Caco-2 (cell line): Measurements from ENCODE around the gene MACROD2. TPM values are rescaled to one million over a fixed set of nuclear protein-coding genes. Genes with fewer than 3 reads are reported as not detected.

Experiments
- BruUV-seq: library from RNA; stranded (reverse); fragments of 400-500 nt; replicated peaks from 2 replicates; lab custom pipeline; 2021; lab: Mats Ljungman, UMichigan
- CTCF ChIA-PET: fragments of 300-600 bp; sonication (Branson Sonifier 250); formaldehyde crosslinking; loops from one replicate; lab custom pipeline; 2022; ENCODE audit warnings: antibody characterized with exemption; lab: Charles Lee
- POLR2A ChIA-PET: fragments of 300-600 bp; sonication (Branson Sonifier 250); formaldehyde crosslinking; loops from one replicate; lab custom pipeline; 2022; ENCODE audit warnings: antibody characterized with exemption; lab: Charles Lee
- DNase-seq, 2 experiments: peaks; one replicate each; pipeline versions ENCODE4 v3.0.0 to v3.0.0-alpha.2; 2020 to 2022
- H3K27me3 ChIP-seq: replicated peaks from 2 replicates; pipeline ENCODE4 v1.6.0; 2011; ENCODE audit warnings: low read length; ENCODE audit not compliant: control insufficient read depth, insufficient read depth
- H3K36me3 ChIP-seq: 2 replicates; pipeline ENCODE4 v1.5.1; 2011; ENCODE audit warnings: low read length; ENCODE audit not compliant: control insufficient read depth, insufficient read depth
- H3K4me1 ChIP-seq: fragments of 250-450 bp; sonication (Bioruptor Pico); 2 replicates; pipeline ENCODE4 v1.5.1; 2020; ENCODE audit warnings: mild to moderate bottlenecking
- H3K4me3 ChIP-seq: 2 replicates; pipeline ENCODE4 v1.5.1; 2011; ENCODE audit warnings: low read depth, mild to moderate bottlenecking, control low read depth, low read length
- H3K9me3 ChIP-seq: fragments of 250-450 bp; sonication (Bioruptor Pico); 2 replicates; pipeline ENCODE4 v1.5.1; 2020; ENCODE audit warnings: mild to moderate bottlenecking, moderate library complexity
- H3K27ac Mint-ChIP-seq: one replicate; pipeline ENCODE4 v1.8.0; 2022; ENCODE audit warnings: mixed read lengths; ENCODE audit not compliant: unreplicated experiment
- H3K27me3 Mint-ChIP-seq: one replicate; pipeline ENCODE4 v1.8.0; 2022; ENCODE audit warnings: mixed read lengths; ENCODE audit not compliant: insufficient read depth, unreplicated experiment
- H3K36me3 Mint-ChIP-seq: one replicate; pipeline ENCODE4 v1.8.0; 2022; ENCODE audit warnings: mild to moderate bottlenecking, mixed read lengths; ENCODE audit not compliant: insufficient read depth, unreplicated experiment
- H3K4me1 Mint-ChIP-seq: one replicate; pipeline ENCODE4 v1.8.0; 2022; ENCODE audit warnings: low read depth, mixed read lengths; ENCODE audit not compliant: unreplicated experiment
- H3K4me3 Mint-ChIP-seq: one replicate; pipeline ENCODE4 v1.8.0; 2022; ENCODE audit warnings: mild to moderate bottlenecking, moderate library complexity, mixed read lengths; ENCODE audit not compliant: unreplicated experiment
- H3K9me3 Mint-ChIP-seq: one replicate; pipeline ENCODE4 v1.8.0; 2022; ENCODE audit warnings: mixed read lengths; ENCODE audit not compliant: unreplicated experiment
- intact Hi-C: fragments of 100-400 bp; cut with micrococcal nuclease; formaldehyde crosslinking; loops from one replicate; pipeline ENCODE4 v1.10.0; 2022; ENCODE audit not compliant: unreplicated experiment
- total RNA-seq: library from RNA; stranded (reverse); gene quantifications from 2 replicates; pipeline ENCODE4 v1.2.3, GENCODE V29; 2022
- TF ChIP-seq, protein P1 (sequence below), 2 experiments: fragments of 200-600 bp in 1 of 2; IDR thresholded peaks; 1 replicate in 1 of 2; 2 replicates in 1 of 2; pipeline versions ENCODE4 v1.5.1 to v1.8.0; 2011 to 2022; ENCODE audit warnings: antibody characterized with exemption in 1 of 2, control low read depth in 1 of 2, inconsistent platforms in 1 of 2, low read depth in 1 of 2, low read length in 1 of 2, mild to moderate bottlenecking in 1 of 2, moderate library complexity in 1 of 2; ENCODE audit not compliant: insufficient read depth in 1 of 2, severe bottlenecking in 1 of 2, unreplicated experiment in 1 of 2

MACROD2 gene
- total RNA-seq, 1 experiment from 2014 or later: 6.4 TPM

DNA sequence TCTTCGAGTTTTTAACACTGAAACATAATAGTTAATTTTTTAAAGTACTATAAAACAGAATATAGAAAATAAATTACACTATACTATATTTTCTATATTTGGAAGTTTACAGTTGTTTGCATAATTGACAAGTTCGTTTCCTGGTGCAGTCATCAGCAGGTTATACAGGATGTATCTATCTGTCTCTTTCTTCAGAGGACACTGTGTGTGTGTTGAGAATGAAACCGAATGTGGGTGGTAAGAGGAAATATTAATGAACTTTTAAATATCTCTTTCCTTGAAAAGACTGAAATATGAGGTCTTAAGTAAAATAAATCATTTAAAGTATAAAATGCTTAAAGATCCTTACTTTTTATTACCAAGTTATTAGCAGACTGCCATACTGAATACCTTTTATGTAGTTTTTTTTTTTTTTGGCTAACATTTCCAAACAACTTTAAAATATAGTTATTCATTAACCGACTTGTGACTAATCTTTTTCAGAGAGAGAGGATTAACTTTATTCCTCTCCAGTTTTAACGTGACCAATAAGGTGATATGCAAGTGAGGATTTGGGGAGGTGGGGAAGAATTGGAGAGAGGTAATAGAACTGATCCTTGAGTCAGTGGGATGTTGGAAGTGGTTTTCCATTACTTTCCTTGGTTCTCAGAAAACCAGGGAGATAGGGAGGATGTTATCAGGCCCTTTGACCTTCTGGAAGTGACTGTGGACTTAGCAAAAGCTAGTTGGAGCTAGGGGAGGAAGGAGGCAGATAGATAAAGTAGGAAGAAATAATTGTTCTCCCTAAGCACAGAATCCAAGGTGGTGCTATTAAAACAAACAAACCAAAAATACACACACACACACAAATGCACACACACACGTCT is 722.1 kb downstream of the MACROD2 start:
- H3K4me1 Mint-ChIP-seq: peaks cover 31% of the 10 kb centered on the region
- peak in 1 of 2 experiments; percentile 35 for DNase-seq
- peak overlapping the region; percentile 88 for H3K27ac Mint-ChIP-seq
- peaks cover 8% of the 10 kb centered on the region for H3K36me3 Mint-ChIP-seq
- CTCF ChIA-PET: no interaction called here
- peak overlapping the region; percentile 52 for H3K4me3 Mint-ChIP-seq
- BruUV-seq: no TSS peak
- Histone ChIP-seq H3K27me3 (no peaks in the 10 kb centered on the region), H3K36me3 (no peaks in the 10 kb centered on the region), H3K9me3 (0 out of 2 replicates have a peak, but pooled peaks cover 3% of the 10 kb centered on the region), H3K4me1 (peaks cover 26% of the 10 kb centered on the region), H3K4me3 (no peak overlapping the region)
- intact Hi-C loops: no loop called here
- peaks cover 17% of the 10 kb centered on the region for H3K9me3 Mint-ChIP-seq
- TF ChIP-seq, protein P1, sequence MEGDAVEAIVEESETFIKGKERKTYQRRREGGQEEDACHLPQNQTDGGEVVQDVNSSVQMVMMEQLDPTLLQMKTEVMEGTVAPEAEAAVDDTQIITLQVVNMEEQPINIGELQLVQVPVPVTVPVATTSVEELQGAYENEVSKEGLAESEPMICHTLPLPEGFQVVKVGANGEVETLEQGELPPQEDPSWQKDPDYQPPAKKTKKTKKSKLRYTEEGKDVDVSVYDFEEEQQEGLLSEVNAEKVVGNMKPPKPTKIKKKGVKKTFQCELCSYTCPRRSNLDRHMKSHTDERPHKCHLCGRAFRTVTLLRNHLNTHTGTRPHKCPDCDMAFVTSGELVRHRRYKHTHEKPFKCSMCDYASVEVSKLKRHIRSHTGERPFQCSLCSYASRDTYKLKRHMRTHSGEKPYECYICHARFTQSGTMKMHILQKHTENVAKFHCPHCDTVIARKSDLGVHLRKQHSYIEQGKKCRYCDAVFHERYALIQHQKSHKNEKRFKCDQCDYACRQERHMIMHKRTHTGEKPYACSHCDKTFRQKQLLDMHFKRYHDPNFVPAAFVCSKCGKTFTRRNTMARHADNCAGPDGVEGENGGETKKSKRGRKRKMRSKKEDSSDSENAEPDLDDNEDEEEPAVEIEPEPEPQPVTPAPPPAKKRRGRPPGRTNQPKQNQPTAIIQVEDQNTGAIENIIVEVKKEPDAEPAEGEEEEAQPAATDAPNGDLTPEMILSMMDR (IDR thresholded peaks at IDR 0.05; ENCODE audit: insufficient read depth in 1 of 2, low read depth in 1 of 2, low read length in 1 of 2, severe bottlenecking in 1 of 2, unreplicated experiment in 1 of 2): no peak
- POLR2A ChIA-PET: no interaction called here
- H3K27me3 Mint-ChIP-seq: no peaks in the 10 kb centered on the region

DNA sequence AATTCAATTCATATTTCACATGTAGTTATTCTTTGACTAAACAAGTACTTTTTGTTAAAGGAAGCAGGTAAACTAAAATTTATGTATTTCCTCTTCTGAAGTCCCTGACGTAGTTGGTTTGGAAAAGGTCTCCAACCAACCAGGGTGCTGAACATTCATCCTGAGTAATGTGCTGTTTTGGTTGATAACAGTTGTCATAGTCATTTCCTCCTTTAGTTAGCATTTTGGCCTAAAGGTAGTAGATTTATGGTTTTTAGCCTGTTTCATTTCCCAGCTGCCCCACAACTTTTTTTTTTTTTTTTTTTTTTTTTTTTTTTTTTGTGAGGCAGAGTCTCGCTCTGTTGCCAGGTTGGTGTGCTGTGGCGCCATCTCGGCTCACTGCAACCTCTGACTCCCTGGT is 724.9 kb downstream of the MACROD2 start:
- ChIA-PET CTCF (no interaction called here), POLR2A (no interaction called here)
- H3K27me3 Mint-ChIP-seq: no peaks in the 10 kb centered on the region
- Histone ChIP-seq H3K4me3 (no peak overlapping the region), H3K9me3 (0 out of 2 replicates have a peak, but pooled peaks cover 5% of the 10 kb centered on the region), H3K27me3 (no peaks in the 10 kb centered on the region), H3K36me3 (no peaks in the 10 kb centered on the region), H3K4me1 (peaks cover 12% of the 10 kb centered on the region)
- intact Hi-C loops: no loop called here
- no peak overlapping the region for H3K4me3 Mint-ChIP-seq
- no TSS peak for BruUV-seq
- peaks cover 8% of the 10 kb centered on the region for H3K36me3 Mint-ChIP-seq
- no peaks in the 10 kb centered on the region for H3K9me3 Mint-ChIP-seq
- DNase-seq: no peak
- no peak overlapping the region for H3K27ac Mint-ChIP-seq
- TF ChIP-seq, protein P1 (IDR thresholded peaks at IDR 0.05; ENCODE audit: insufficient read depth in 1 of 2, low read depth in 1 of 2, low read length in 1 of 2, severe bottlenecking in 1 of 2, unreplicated experiment in 1 of 2): no peak
- peaks cover 9% of the 10 kb centered on the region for H3K4me1 Mint-ChIP-seq

DNA sequence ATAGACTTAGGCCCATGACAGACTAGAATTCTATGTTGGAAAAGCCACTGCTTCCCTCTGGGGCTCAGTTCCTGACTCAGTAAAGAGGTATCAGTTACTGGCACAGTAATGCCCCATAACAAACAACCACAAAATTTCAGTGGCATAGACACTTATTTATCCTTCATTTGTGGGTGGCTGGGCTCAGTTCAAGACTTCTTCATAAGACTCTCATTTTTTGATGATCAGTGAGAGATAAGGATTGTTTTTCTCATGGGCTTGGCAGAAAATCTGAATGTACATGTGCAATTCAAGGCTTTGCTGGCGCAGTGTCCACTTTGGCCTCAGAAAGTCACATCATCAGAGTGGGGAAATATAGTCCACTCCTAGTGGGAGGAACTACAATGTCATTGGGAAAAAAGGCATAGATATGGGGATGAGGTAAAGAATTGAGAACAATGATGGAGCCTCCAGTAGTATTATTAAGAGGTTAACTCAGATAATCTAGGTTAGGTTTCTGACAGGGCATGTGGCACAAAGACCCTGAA is 726.7 kb downstream of the MACROD2 start:
- Histone ChIP-seq H3K4me1 (peaks cover 10% of the 10 kb centered on the region), H3K4me3 (no peak overlapping the region), H3K9me3 (0 out of 2 replicates have a peak, but pooled peaks cover 5% of the 10 kb centered on the region), H3K36me3 (no peaks in the 10 kb centered on the region), H3K27me3 (no peaks in the 10 kb centered on the region)
- Mint-ChIP-seq H3K27me3 (no peaks in the 10 kb centered on the region), H3K36me3 (peaks cover 8% of the 10 kb centered on the region), H3K9me3 (no peaks in the 10 kb centered on the region), H3K4me3 (no peak overlapping the region), H3K4me1 (peaks cover 9% of the 10 kb centered on the region), H3K27ac (no peak overlapping the region)
- TF ChIP-seq, protein P1 (IDR thresholded peaks at IDR 0.05; ENCODE audit: insufficient read depth in 1 of 2, low read depth in 1 of 2, low read length in 1 of 2, severe bottlenecking in 1 of 2, unreplicated experiment in 1 of 2): no peak
- BruUV-seq: no TSS peak
- ChIA-PET POLR2A (no interaction called here), CTCF (no interaction called here)
- intact Hi-C loops: no loop called here
- DNase-seq: no peak
